Thoracic aorta (tissue), 2 donors: ENCODE measurements around the gene ATAD3A. TPM values are rescaled to one million over a fixed set of nuclear protein-coding genes. Genes with fewer than 3 reads are reported as not detected.

Experiments
- ATAC-seq: fragments of 150-250 bp; one replicate; pipeline ENCODE4 v1.8.0; 2017; ENCODE audit warnings: low read depth; ENCODE audit not compliant: insufficient number of reproducible peaks, low FRiP score
- DNase-seq: peaks from one replicate; pipeline ENCODE4 v3.0.0-alpha.2; 2020; ENCODE audit warnings: low spot score
- H3K27ac ChIP-seq, 2 donors: fragments of 200-600 bp; sonication (generic); 1 replicate in 1 of 2; 2 replicates in 1 of 2; pipeline ENCODE4 v1.5.1; 2016; ENCODE audit warnings: mild to moderate bottlenecking in 2 of 2, moderate library complexity in 2 of 2
- H3K27me3 ChIP-seq: fragments of 200-600 bp; sonication (generic); replicated peaks from 2 replicates; pipeline ENCODE4 v1.6.0; 2016; ENCODE audit warnings: mild to moderate bottlenecking; ENCODE audit not compliant: insufficient read depth
- H3K36me3 ChIP-seq: fragments of 200-600 bp; sonication (generic); one replicate; pipeline ENCODE4 v1.5.1; 2016
- H3K4me1 ChIP-seq, 2 donors: fragments of 200-600 bp; sonication (generic); 1 replicate in 1 of 2; 2 replicates in 1 of 2; pipeline versions ENCODE4 v1.5.1 to v1.6.0; 2016; ENCODE audit warnings: low read depth in 2 of 2, mild to moderate bottlenecking in 1 of 2; ENCODE audit not compliant: control insufficient read depth in 1 of 2
- H3K4me3 ChIP-seq: fragments of 200-600 bp; sonication (generic); 2 replicates; pipeline ENCODE4 v1.5.1; 2016; ENCODE audit warnings: mild to moderate bottlenecking
- H3K9me3 ChIP-seq: fragments of 200-600 bp; sonication (generic); 2 replicates; pipeline ENCODE4 v1.5.1; 2016
- CTCF ChIP-seq: fragments of 200-600 bp; sonication (generic); IDR thresholded peaks from one replicate; pipeline ENCODE4 v1.5.1; 2019; ENCODE audit warnings: antibody characterized with exemption
- total RNA-seq, 2 donors: library from RNA; depleted of rRNA; stranded (reverse); fragments of >200 nt; gene quantifications; one replicate each; pipeline versions ENCODE4 v1.1.0 to v1.2.3, GENCODE V29; 2016

The ATAD3A gene
- total RNA-seq, 2 donors from 2014 or later = 16.7 to 17.6 TPM

DNA sequence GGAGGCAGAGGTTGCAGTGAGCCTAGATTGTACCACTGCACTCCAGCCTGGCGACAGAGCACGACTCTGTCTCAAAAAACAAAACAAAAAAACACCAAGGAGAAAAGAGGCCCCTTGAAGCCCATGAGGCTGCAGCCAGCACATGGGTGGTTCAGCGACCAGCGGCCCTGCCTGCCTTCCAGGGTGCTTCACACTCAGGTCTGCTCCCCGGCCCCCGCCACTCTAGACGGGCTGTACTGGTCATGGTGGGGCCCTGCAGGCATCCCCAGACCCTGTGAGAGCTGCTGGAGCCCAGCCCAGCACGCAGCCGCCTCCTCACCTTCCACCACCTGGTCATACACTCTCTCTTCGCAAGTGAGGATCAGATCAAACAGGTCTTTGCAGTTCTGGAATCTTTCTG lies 32.6 kb downstream of the ATAD3A start:
- TF ChIP-seq CTCF = no peak
- ATAC-seq = no peak
- H3K27me3 ChIP-seq = no peaks in the 10 kb centered on the region
- DNase-seq = no peak
- no peak overlapping the region for H3K27ac ChIP-seq
- H3K36me3 ChIP-seq = peaks cover 12% of the 10 kb centered on the region
- no peak overlapping the region for H3K4me3 ChIP-seq
- peaks cover 3 to 6% of the 10 kb centered on the region in 2 donors for H3K4me1 ChIP-seq
- no peaks in the 10 kb centered on the region for H3K9me3 ChIP-seq

DNA sequence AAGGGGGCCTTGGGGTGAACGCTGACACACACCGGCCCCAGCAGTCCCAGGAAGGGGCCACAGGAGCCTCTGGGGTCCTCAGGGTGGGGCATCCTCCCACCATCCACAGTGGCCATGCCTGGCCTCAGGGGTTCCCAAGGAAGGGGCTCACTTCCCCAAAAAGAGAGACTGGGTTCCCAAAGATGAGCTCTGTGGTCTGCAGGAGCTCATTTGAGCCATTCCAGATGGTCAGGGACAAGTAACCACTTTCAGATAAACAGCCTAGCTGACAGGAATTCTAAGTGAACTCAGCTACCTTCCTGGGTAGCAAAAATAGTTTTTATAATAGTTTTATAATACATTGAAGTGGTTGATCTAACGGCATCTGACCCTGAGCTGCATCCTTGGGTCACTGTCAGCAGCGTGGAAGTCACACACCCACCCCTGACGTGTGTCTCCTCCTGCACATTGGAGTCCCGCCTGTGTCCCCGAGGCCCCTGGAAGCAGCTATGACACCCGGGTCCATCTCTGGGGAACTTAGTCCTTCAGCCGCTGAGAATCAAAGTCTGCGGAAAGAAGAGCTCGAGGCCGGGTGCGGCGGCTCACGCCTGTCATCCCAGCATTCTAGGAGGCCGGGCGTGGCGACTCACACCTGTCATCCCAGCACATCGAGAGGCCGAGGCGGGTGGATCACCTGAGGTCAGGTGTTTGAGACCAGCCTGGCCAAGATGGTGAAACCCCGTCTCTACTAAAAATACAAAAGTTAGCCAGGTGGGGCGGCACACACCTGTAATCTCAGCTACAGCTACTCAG lies 34.2 kb downstream of the ATAD3A start:
- Histone ChIP-seq H3K4me3 (no peak overlapping the region), H3K9me3 (no peaks in the 10 kb centered on the region), H3K36me3 (peaks cover 12% of the 10 kb centered on the region), H3K4me1 (peaks cover 0 to under 1% of the 10 kb centered on the region in 2 donors), H3K27ac (no peak overlapping the region), H3K27me3 (no peaks in the 10 kb centered on the region)
- DNase-seq (no peak), ATAC-seq (no peak)
- no peak for TF ChIP-seq CTCF

- no peaks in the 10 kb centered on the region for H3K27me3 ChIP-seq
- H3K27ac ChIP-seq = no peak overlapping the region
- no peak for TF ChIP-seq CTCF
- ATAC-seq (no peak), DNase-seq (no peak)
- H3K36me3 ChIP-seq = peaks cover 12% of the 10 kb centered on the region
- no peaks in the 10 kb centered on the region for H3K9me3 ChIP-seq
- no peak overlapping the region for H3K4me3 ChIP-seq
- no peaks in the 10 kb centered on the region for H3K4me1 ChIP-seq
Observed at GRCh38 chr1:1547011-1547410, 35.0 kb downstream of the ATAD3A start.

- H3K4me1 ChIP-seq = no peaks in the 10 kb centered on the region
- H3K36me3 ChIP-seq = peaks cover 11% of the 10 kb centered on the region
- no peak overlapping the region for H3K27ac ChIP-seq
- no peak for ATAC-seq
- no peaks in the 10 kb centered on the region for H3K27me3 ChIP-seq
- no peak overlapping the region for H3K4me3 ChIP-seq
- no peaks in the 10 kb centered on the region for H3K9me3 ChIP-seq
- DNase-seq = no peak
- no peak for TF ChIP-seq CTCF
Observed at GRCh38 chr1:1547476-1547875, 35.5 kb downstream of the ATAD3A start.

DNA sequence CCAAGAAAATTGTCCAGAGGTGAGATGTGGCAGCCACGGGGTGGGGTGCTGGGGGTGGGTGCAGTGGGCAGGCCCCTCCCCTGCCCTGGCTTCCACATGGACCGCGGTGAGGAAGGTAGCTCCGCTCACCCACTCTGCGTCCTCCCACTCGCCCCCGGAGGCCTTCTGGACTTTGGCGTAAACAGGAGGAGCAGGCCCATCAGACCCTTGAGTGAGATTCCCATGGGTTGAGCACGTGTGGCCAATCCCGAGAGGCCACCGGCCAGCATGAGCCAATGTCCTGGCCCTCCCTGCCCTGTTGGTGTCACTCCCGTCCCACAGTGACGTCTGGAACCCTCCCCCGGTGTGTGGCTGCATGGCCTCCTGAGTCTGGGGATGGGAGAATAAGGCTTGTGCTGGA lies 36.6 kb downstream of the ATAD3A start:
- peaks cover 5% of the 10 kb centered on the region for H3K36me3 ChIP-seq
- DNase-seq (no peak), ATAC-seq (no peak)
- no peaks in the 10 kb centered on the region for H3K4me1 ChIP-seq
- H3K27me3 ChIP-seq = no peaks in the 10 kb centered on the region
- no peak overlapping the region for H3K27ac ChIP-seq
- H3K9me3 ChIP-seq = no peaks in the 10 kb centered on the region
- H3K4me3 ChIP-seq = no peak overlapping the region
- no peak for TF ChIP-seq CTCF
